GM18517 (cell line): ENCODE data around the gene PLXNB2.

Experiments used
- ATAC-seq: cut with Tn5 transposase; IDR thresholded peaks from one replicate; pipeline ENCODE4 v1.9.1; 2021; ENCODE audit warnings: mild to moderate bottlenecking, moderate library complexity; ENCODE audit not compliant: unreplicated experiment

PLXNB2 gene

GRCh38 chr22:50313021-50313420 is 5.6 kb upstream of the PLXNB2 start:
- no peak for ATAC-seq

GRCh38 chr22:50312371-50312770 is 4.9 kb upstream of the PLXNB2 start:
- ATAC-seq = no peak

GRCh38 chr22:50311606-50312351 is 4.3 kb upstream of the PLXNB2 start:
- no peak for ATAC-seq

- no peak for ATAC-seq
Observed at GRCh38 chr22:50310949-50311444, 3.6 kb upstream of the PLXNB2 start.

GRCh38 chr22:50310031-50310722 is 2.7 kb upstream of the PLXNB2 start:
- ATAC-seq = no peak

GRCh38 chr22:50309601-50309991 is 2.1 kb upstream of the PLXNB2 start:
- no peak for ATAC-seq

- no peak for ATAC-seq
Observed at GRCh38 chr22:50308986-50309600, 1.6 kb upstream of the PLXNB2 start.

- no peak for ATAC-seq
Observed at GRCh38 chr22:50308597-50308935, 1.1 kb upstream of the PLXNB2 start.

GRCh38 chr22:50307890-50308596 is 597 bp upstream of the PLXNB2 start:
- ATAC-seq = no peak

- ATAC-seq = no peak
Observed at GRCh38 chr22:50305923-50306566, 1.4 kb downstream of the PLXNB2 start.

GRCh38 chr22:50305393-50305922 is 2.0 kb downstream of the PLXNB2 start:
- no peak for ATAC-seq

GRCh38 chr22:50304528-50305392 is 2.7 kb downstream of the PLXNB2 start:
- no peak for ATAC-seq

GRCh38 chr22:50303848-50304527 is 3.5 kb downstream of the PLXNB2 start:
- no peak for ATAC-seq

GRCh38 chr22:50303515-50303847 is 4.0 kb downstream of the PLXNB2 start:
- no peak for ATAC-seq

GRCh38 chr22:50302564-50302963 is 4.9 kb downstream of the PLXNB2 start:
- ATAC-seq = no peak

GRCh38 chr22:50302041-50302541 is 5.4 kb downstream of the PLXNB2 start:
- ATAC-seq = no peak

GRCh38 chr22:50301581-50301991 is 5.9 kb downstream of the PLXNB2 start:
- no peak for ATAC-seq

GRCh38 chr22:50300620-50301257 is 6.7 kb downstream of the PLXNB2 start:
- ATAC-seq = no peak
